BLaER1 treated with 17β-estradiol and CSF1 and Interleukin-3, amounts not matched to agents 10 nM and 100 nM (cell line): ENCODE data around the gene PNPLA8.

Source experiments
- H3K27ac ChIP-seq, 11 experiments: shearing (Covaris generic); formaldehyde crosslinking; 2 replicates each; pipeline ENCODE4 v1.8.1; 2022
- H3K27me3 ChIP-seq, 11 experiments: shearing (Covaris generic); formaldehyde crosslinking; 2 replicates each; pipeline ENCODE4 v1.8.1; 2022
- H3K36me3 ChIP-seq, 11 experiments: shearing (Covaris generic); formaldehyde crosslinking; 2 replicates each; pipeline ENCODE4 v1.8.1; 2022
- H3K4me1 ChIP-seq, 10 experiments: shearing (Covaris generic); formaldehyde crosslinking; 2 replicates each; pipeline ENCODE4 v1.8.1; 2022
- H3K4me2 ChIP-seq, 11 experiments: shearing (Covaris generic); formaldehyde crosslinking; 2 replicates each; pipeline ENCODE4 v1.8.1; 2022
- H3K4me3 ChIP-seq, 10 experiments: shearing (Covaris generic); formaldehyde crosslinking; 2 replicates each; pipeline ENCODE4 v1.8.1; 2022
- H3K9ac ChIP-seq, 11 experiments: shearing (Covaris generic); formaldehyde crosslinking; 2 replicates each; pipeline ENCODE4 v1.8.1; 2022
- H3K9me3 ChIP-seq, 11 experiments: shearing (Covaris generic); formaldehyde crosslinking; replicated peaks in 1 of 11; 2 replicates each; pipeline ENCODE4 v1.8.1; 2022
- H4K20me1 ChIP-seq, 11 experiments: shearing (Covaris generic); formaldehyde crosslinking; 2 replicates each; pipeline ENCODE4 v1.8.1; 2022
- Cebpa-rat ChIP-seq, 11 experiments: shearing (Covaris generic); IDR thresholded peaks; 2 replicates each; pipeline ENCODE4 v1.8.1; 2022

Gene PNPLA8

GRCh38 chr7:108525985-108526767 is at the start of gene PNPLA8:
TSS of gene PNPLA8 (minus strand) at chr7:108526135. CDS start at chr7:108515491, 10,644 bp downstream.
- Histone ChIP-seq H3K4me2 (peak within 1 kb of the TSS; percentile 76 to 96 (median 88)), H3K27me3 (no peaks in the 10 kb centered on the region), H3K4me3 (peak within 1 kb of the TSS; percentile 75 to 89 (median 80)), H3K9me3 (no peaks in the 10 kb centered on the region), H3K36me3 (peaks cover 0 to 13% (median 0%) of the 10 kb centered on the region in 11 experiments; a peak in 4 of 22 replicates), H3K27ac (peak within 1 kb of the TSS; percentile 82 to 94 (median 88)), H4K20me1 (peaks cover 0 to 24% (median 0%) of the 10 kb centered on the region in 11 experiments; a peak in 5 of 22 replicates), H3K4me1 (peaks cover 24 to 44% (median 29%) of the 10 kb centered on the region in 10 experiments), H3K9ac (peak within 1 kb of the TSS; percentile 84 to 93 (median 89))
- no peak for TF ChIP-seq Cebpa-rat (IDR thresholded peaks at IDR 0.05)

GRCh38 chr7:108575156-108575555 is 49.2 kb upstream of the PNPLA8 start:
- H3K9ac ChIP-seq: no peak overlapping the region
- H3K9me3 ChIP-seq: peaks cover 20 to 31% (median 25%) of the 10 kb centered on the region in 11 experiments
- no peak for TF ChIP-seq Cebpa-rat (IDR thresholded peaks at IDR 0.05)
- H3K27ac ChIP-seq: no peak overlapping the region
- H3K4me3 ChIP-seq: no peak overlapping the region
- peaks cover 0 to 32% (median 6%) of the 10 kb centered on the region in 11 experiments; a peak in 13 of 22 replicates for H4K20me1 ChIP-seq
- peaks cover 5 to 35% (median 12%) of the 10 kb centered on the region in 10 experiments; a peak in 19 of 20 replicates for H3K4me1 ChIP-seq
- peaks cover 60 to 81% (median 72%) of the 10 kb centered on the region in 11 experiments for H3K36me3 ChIP-seq
- H3K4me2 ChIP-seq: no peak overlapping the region
- no peaks in the 10 kb centered on the region for H3K27me3 ChIP-seq

- Histone ChIP-seq H3K4me3 (no peak overlapping the region), H3K9ac (no peak overlapping the region), H3K9me3 (peaks cover 0 to 5% (median 0%) of the 10 kb centered on the region in 11 experiments; a peak in 3 of 22 replicates), H3K4me2 (peak overlapping the region in 2 of 11 experiments; percentile 14 to 21; a peak in 4 of 22 replicates), H3K4me1 (peaks cover 16 to 47% (median 27%) of the 10 kb centered on the region in 10 experiments), H4K20me1 (peaks cover 0 to 32% (median 6%) of the 10 kb centered on the region in 11 experiments; a peak in 13 of 22 replicates), H3K36me3 (peaks cover 39 to 55% (median 52%) of the 10 kb centered on the region in 11 experiments), H3K27ac (no peak overlapping the region), H3K27me3 (no peaks in the 10 kb centered on the region)
- no peak for TF ChIP-seq Cebpa-rat (IDR thresholded peaks at IDR 0.05)
Measured at GRCh38 chr7:108572480-108572879, 46.5 kb upstream of the PNPLA8 start.

GRCh38 chr7:108570146-108570755 is 44.3 kb upstream of the PNPLA8 start:
- Histone ChIP-seq H4K20me1 (peaks cover 0 to 29% (median 6%) of the 10 kb centered on the region in 11 experiments; a peak in 12 of 22 replicates), H3K4me3 (peak overlapping the region; percentile 67 to 99 (median 89)), H3K27ac (peak overlapping the region; percentile 89 to 100 (median 97)), H3K9ac (peak overlapping the region; percentile 89 to 99 (median 95)), H3K36me3 (peaks cover 34 to 44% (median 40%) of the 10 kb centered on the region in 11 experiments), H3K4me2 (peak overlapping the region; percentile 69 to 92 (median 87)), H3K27me3 (no peaks in the 10 kb centered on the region), H3K9me3 (peaks cover 0 to 4% (median 0%) of the 10 kb centered on the region in 11 experiments; a peak in 1 of 22 replicates), H3K4me1 (peaks cover 16 to 50% (median 33%) of the 10 kb centered on the region in 10 experiments)
- TF ChIP-seq Cebpa-rat (IDR thresholded peaks at IDR 0.05): no peak

GRCh38 chr7:108569381-108570145 is 43.6 kb upstream of the PNPLA8 start, which contains the start of the genes DNAJB9 and THAP5:
TSS of gene DNAJB9 (plus strand) at chr7:108569874. CDS start at chr7:108571727, 1,853 bp downstream.
TSS of gene THAP5 (minus strand) at chr7:108569706. CDS start at chr7:108569569, 137 bp downstream.
- Histone ChIP-seq H3K4me2 (peak within 1 kb of the TSS; percentile 77 to 94 (median 87)), H3K9me3 (peaks cover 0 to 3% (median 0%) of the 10 kb centered on the region in 11 experiments; a peak in 1 of 22 replicates), H3K4me3 (peak within 1 kb of the TSS; percentile 67 to 99 (median 89)), H3K9ac (peak within 1 kb of the TSS; percentile 89 to 99 (median 95)), H3K4me1 (peaks cover 16 to 50% (median 33%) of the 10 kb centered on the region in 10 experiments), H3K27ac (peak within 1 kb of the TSS; percentile 95 to 100 (median 97)), H3K36me3 (peaks cover 29 to 44% (median 39%) of the 10 kb centered on the region in 11 experiments), H3K27me3 (no peaks in the 10 kb centered on the region), H4K20me1 (peaks cover 0 to 27% (median 6%) of the 10 kb centered on the region in 11 experiments; a peak in 12 of 22 replicates)
- peak in 8 of 11 experiments; percentile 23 to 94 (median 82); a peak in 15 of 22 replicates for TF ChIP-seq Cebpa-rat (IDR thresholded peaks at IDR 0.05)

GRCh38 chr7:108568801-108569380 is 43.0 kb upstream of the PNPLA8 start:
- Histone ChIP-seq H4K20me1 (peaks cover 0 to 24% (median 6%) of the 10 kb centered on the region in 11 experiments; a peak in 12 of 22 replicates), H3K4me2 (peak overlapping the region; percentile 77 to 94 (median 85)), H3K9ac (peak overlapping the region; percentile 89 to 99 (median 95)), H3K27ac (peak overlapping the region; percentile 95 to 100 (median 97)), H3K4me3 (peak overlapping the region; percentile 67 to 99 (median 89)), H3K9me3 (peaks cover 0 to 3% (median 0%) of the 10 kb centered on the region in 11 experiments; a peak in 1 of 22 replicates), H3K36me3 (peaks cover 28 to 44% (median 38%) of the 10 kb centered on the region in 11 experiments), H3K4me1 (peaks cover 16 to 50% (median 33%) of the 10 kb centered on the region in 10 experiments), H3K27me3 (no peaks in the 10 kb centered on the region)
- TF ChIP-seq Cebpa-rat (IDR thresholded peaks at IDR 0.05): no peak

- Histone ChIP-seq H3K27me3 (no peaks in the 10 kb centered on the region), H3K9ac (no peak overlapping the region), H3K4me1 (peaks cover 11 to 27% (median 23%) of the 10 kb centered on the region in 10 experiments), H3K9me3 (peaks cover 0 to 4% (median 3%) of the 10 kb centered on the region in 11 experiments; a peak in 4 of 22 replicates), H3K36me3 (peaks cover 20 to 41% (median 29%) of the 10 kb centered on the region in 11 experiments; a peak in 20 of 22 replicates), H3K27ac (no peak overlapping the region), H3K4me3 (no peak overlapping the region), H4K20me1 (peaks cover 0 to 12% (median 1%) of the 10 kb centered on the region in 11 experiments; a peak in 7 of 22 replicates), H3K4me2 (no peak overlapping the region)
- TF ChIP-seq Cebpa-rat (IDR thresholded peaks at IDR 0.05): no peak
Measured at GRCh38 chr7:108565987-108566386, 40.1 kb upstream of the PNPLA8 start.
